HUES6 (cell line): ENCODE results near the gene MEDAG.

ENCODE experiments used
- H3K27ac ChIP-seq: 2 replicates; pipeline ENCODE4 v1.7.0; 2013; ENCODE audit warnings: low read depth, mild to moderate bottlenecking, low read length, inconsistent platforms
- H3K27me3 ChIP-seq: 2 replicates; pipeline ENCODE4 v1.6.1; 2013; ENCODE audit warnings: low read length; ENCODE audit not compliant: control insufficient read depth, insufficient read depth
- H3K36me3 ChIP-seq: 2 replicates; pipeline ENCODE4 v1.6.1; 2013; ENCODE audit warnings: low read length; ENCODE audit not compliant: control insufficient read depth, insufficient read depth
- H3K4me1 ChIP-seq: 2 replicates; pipeline ENCODE4 v1.6.1; 2013; ENCODE audit warnings: low read length; ENCODE audit not compliant: control insufficient read depth, insufficient read depth
- H3K4me3 ChIP-seq: 2 replicates; pipeline ENCODE4 v1.5.1; 2013; ENCODE audit warnings: low read depth, low read length
- H3K9ac ChIP-seq: one replicate; pipeline ENCODE4 v1.6.1; 2013; ENCODE audit warnings: mild to moderate bottlenecking, low read length
- H3K9me3 ChIP-seq: 2 replicates; pipeline ENCODE4 v1.6.1; 2013; ENCODE audit warnings: low read depth, low read length; ENCODE audit not compliant: control insufficient read depth, insufficient read depth

Gene MEDAG

GRCh38 chr13:30865123-30866049, 40.7 kb upstream of the MEDAG start:
- no peaks in the 10 kb centered on the region for H3K9me3 ChIP-seq
- H3K27ac ChIP-seq, result peak overlapping the region; percentile 35; the same call in 1 of the 2 replicates
- peaks cover 21% of the 10 kb centered on the region for H3K27me3 ChIP-seq
- H3K4me1 ChIP-seq, result peaks cover 58% of the 10 kb centered on the region
- no peaks in the 10 kb centered on the region for H3K36me3 ChIP-seq
- peak overlapping the region; percentile 50 for H3K4me3 ChIP-seq
- H3K9ac ChIP-seq, result peak overlapping the region; percentile 52

DNA sequence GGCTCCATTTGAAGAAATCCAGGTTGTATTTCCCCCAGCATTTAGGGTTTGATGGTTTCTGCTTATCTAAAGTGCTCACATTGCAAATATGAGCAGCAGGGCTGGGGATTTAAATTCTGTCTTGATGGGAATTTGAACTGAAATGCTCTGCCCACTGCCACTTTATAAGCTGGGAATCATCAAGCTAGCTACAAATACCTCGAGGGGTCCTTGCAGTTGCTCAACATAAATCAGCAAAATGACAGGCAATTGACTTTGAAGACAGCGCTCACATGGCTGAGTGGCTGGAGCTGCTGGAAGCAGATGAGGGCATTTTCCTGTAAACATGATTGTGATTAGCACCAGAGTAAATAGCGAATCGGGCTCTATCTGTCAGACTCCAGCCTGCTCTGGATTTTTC, 39.4 kb upstream of the MEDAG start:
- peaks cover 13% of the 10 kb centered on the region for H3K27me3 ChIP-seq
- H3K27ac ChIP-seq, result no peak overlapping the region
- H3K9me3 ChIP-seq, result no peaks in the 10 kb centered on the region
- H3K9ac ChIP-seq, result no peak overlapping the region
- no peak overlapping the region for H3K4me3 ChIP-seq
- no peaks in the 10 kb centered on the region for H3K36me3 ChIP-seq
- peaks cover 69% of the 10 kb centered on the region for H3K4me1 ChIP-seq

GRCh38 chr13:30867089-30867669, 38.9 kb upstream of the MEDAG start:
- Histone ChIP-seq H3K4me1 (peaks cover 72% of the 10 kb centered on the region), H3K9me3 (no peaks in the 10 kb centered on the region), H3K9ac (no peak overlapping the region)

DNA sequence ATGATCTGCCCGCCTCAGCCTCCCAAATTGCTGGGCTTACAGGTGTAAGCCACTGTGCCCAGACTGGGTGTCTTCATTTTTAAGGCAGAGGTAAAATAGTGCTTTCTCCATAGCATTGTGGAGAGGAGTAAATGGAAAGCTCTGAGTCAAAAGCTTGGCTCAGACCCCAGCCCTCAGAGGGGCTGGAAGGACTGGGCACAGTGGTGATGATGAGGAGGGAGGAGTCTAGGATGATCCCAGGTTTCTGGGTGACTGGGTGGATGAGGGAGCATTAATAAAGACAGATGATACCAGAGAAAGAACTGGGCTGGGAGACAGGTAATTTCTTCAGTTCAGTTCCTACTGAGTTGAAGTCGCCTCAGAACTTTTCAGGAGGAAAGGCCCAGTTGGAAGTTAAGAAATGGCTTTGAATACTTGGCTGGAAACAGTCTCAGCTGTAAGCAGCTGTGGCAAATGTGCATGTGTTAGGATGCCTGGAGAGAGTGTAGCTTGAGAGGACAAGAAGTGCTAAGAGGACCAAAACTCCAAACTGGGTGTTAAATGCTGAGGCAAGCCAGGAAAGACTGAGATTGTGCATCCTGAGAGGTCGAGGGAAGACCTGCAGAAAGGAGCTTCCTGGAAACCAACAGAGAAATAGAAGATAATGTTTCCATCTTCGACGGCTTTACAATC, 37.1 kb upstream of the MEDAG start:
- Histone ChIP-seq H3K4me1 (peaks cover 73% of the 10 kb centered on the region), H3K36me3 (no peaks in the 10 kb centered on the region), H3K27me3 (no peaks in the 10 kb centered on the region), H3K27ac (no peak overlapping the region), H3K4me3 (no peak overlapping the region), H3K9me3 (no peaks in the 10 kb centered on the region), H3K9ac (no peak overlapping the region)

More at GRCh38 chr13:30867089-30867669, 38.9 kb upstream of the MEDAG start:
- H3K4me3 ChIP-seq, result no peak overlapping the region
- H3K27me3 ChIP-seq, result peaks cover 9% of the 10 kb centered on the region
- H3K36me3 ChIP-seq, result no peaks in the 10 kb centered on the region
- no peak overlapping the region for H3K27ac ChIP-seq

- H3K4me1 ChIP-seq, result peaks cover 73% of the 10 kb centered on the region
- H3K4me3 ChIP-seq, result no peak overlapping the region
- H3K27ac ChIP-seq, result no peak overlapping the region
- no peaks in the 10 kb centered on the region for H3K27me3 ChIP-seq
- H3K9ac ChIP-seq, result no peak overlapping the region
- H3K9me3 ChIP-seq, result no peaks in the 10 kb centered on the region
- no peaks in the 10 kb centered on the region for H3K36me3 ChIP-seq
These were observed 36.6 kb upstream of the MEDAG start for GRCh38 chr13:30869491-30869890.

GRCh38 chr13:30870049-30870884, 35.8 kb upstream of the MEDAG start:
- H3K27ac ChIP-seq, result no peak overlapping the region
- no peaks in the 10 kb centered on the region for H3K27me3 ChIP-seq
- H3K9ac ChIP-seq, result no peak overlapping the region
- H3K9me3 ChIP-seq, result no peaks in the 10 kb centered on the region
- no peaks in the 10 kb centered on the region for H3K36me3 ChIP-seq
- H3K4me1 ChIP-seq, result peaks cover 67% of the 10 kb centered on the region
- H3K4me3 ChIP-seq, result no peak overlapping the region

DNA sequence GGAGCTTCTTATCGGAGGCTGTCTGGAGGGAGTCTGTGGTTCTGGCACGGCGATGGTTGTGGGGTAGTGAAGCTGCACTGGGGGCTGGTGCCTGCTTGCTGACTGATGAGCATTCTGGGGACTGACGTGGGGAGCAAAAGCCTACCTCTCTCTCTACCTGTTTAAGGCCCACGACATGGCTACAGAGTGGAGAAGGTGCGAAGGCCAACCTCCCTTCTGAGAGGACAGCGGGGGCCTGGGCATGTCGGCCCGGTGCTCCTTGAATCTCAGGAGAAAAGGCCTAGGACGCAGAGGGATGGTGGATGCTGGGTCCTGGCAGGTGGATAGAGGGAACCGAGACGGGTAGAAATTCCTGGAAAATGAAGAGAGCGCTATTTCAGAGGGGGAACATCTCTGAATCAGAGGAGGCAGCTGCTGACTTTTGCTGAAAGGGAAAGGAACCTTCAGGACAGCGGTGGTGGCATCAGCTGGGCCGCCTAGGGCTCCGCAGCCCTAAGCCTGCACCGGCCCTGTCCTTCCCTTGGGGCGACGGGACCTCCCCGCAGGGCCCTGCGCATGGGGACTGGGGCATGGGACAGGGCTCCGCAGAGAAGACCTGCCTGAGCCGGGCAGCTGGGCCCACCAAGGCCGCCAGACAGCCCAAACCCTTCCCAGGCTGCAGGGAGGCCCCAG, 35.0 kb upstream of the MEDAG start:
- Histone ChIP-seq H3K4me1 (peaks cover 60% of the 10 kb centered on the region), H3K27ac (no peak overlapping the region), H3K27me3 (no peaks in the 10 kb centered on the region), H3K36me3 (no peaks in the 10 kb centered on the region), H3K9ac (no peak overlapping the region), H3K9me3 (no peaks in the 10 kb centered on the region), H3K4me3 (no peak overlapping the region)

DNA sequence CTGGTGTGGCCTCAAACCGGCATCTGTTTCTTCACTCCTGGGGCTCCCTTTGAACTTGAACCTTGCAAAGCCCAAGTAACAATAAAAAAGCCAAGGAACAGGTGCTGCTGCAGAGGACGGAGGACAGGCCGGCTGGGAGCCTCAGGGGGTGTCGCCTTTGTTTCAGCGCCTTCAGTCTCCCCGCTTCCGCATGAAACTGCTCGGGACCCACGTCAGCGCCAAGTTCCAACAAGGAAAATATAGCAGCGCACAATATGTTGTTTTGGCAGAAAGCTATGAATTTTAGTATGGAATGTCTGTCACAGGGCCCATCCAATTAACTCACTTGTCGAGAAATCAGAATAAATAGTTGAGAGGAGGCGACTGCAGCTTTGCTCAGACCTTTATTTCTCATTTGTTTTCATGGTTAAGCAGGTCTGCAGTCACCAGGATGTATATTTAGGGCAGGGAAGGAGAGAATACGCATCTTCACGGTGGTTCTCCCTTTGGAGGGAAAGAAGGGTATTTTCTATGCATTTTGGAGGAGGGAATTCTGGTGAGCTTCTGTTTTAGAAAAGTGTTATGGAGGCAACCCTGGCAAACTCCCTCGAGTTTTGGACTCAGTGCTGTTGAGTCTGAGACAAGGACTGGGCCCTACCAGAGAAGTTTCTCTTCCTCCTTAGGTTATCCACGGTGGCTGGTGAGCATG, 34.3 kb upstream of the MEDAG start:
- H3K27ac ChIP-seq, result peak overlapping the region; percentile 52; the same call in 1 of the 2 replicates
- H3K27me3 ChIP-seq, result no peaks in the 10 kb centered on the region
- H3K36me3 ChIP-seq, result no peaks in the 10 kb centered on the region
- H3K4me3 ChIP-seq, result no peak overlapping the region
- H3K9me3 ChIP-seq, result no peaks in the 10 kb centered on the region
- H3K4me1 ChIP-seq, result peaks cover 56% of the 10 kb centered on the region
- H3K9ac ChIP-seq, result no peak overlapping the region

DNA sequence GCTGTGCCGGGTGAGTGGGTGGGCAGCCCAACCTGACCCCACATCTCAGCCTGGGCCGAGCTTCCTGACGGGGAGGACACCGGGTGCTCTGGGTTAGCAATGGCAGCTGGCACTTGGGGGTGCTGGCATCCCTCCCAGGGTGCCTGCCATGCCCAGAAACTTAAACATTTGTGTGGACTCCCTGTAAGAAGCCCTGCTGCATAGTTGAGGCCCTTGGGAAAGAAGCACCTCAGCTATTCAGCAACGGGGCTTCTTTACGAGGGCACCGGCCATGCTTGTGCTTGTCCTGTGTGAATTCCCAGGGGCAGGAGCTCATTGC, 33.8 kb upstream of the MEDAG start:
- Histone ChIP-seq H3K4me3 (no peak overlapping the region), H3K9ac (peak overlapping the region; percentile 31), H3K27me3 (no peaks in the 10 kb centered on the region), H3K36me3 (no peaks in the 10 kb centered on the region), H3K9me3 (no peaks in the 10 kb centered on the region), H3K4me1 (peaks cover 51% of the 10 kb centered on the region), H3K27ac (peak overlapping the region; percentile 52; the same call in 1 of the 2 replicates)
